Posterior vena cava (tissue), 2 donors: Measurements from ENCODE around the gene TSPAN1. TPM values are rescaled to one million over a fixed set of nuclear protein-coding genes. Genes with fewer than 3 reads are reported as not detected.

Experiments
- DNase-seq: peaks from one replicate; pipeline ENCODE4 v3.0.0-alpha.2; 2020; ENCODE audit warnings: low spot score
- intact Hi-C, 2 donors: fragments of 100-400 bp; cut with DNase I; formaldehyde crosslinking; loops; one replicate each; pipeline versions ENCODE4 v1.14.1 to v1.14.2; 2022 to 2023
- total RNA-seq, 2 donors: library from RNA; stranded (reverse); fragmentation: NEBNext Ultra II Directional; extraction: Animal tissue kit (Norgen Biotek cat#: 25700); gene quantifications; one replicate each; pipeline ENCODE4 v1.2.1, GENCODE V29; 2021
- donor health status: DM: yes; HTN: yes; CAD: no.
- donor health status: DM: yes; HTN: yes; CAD: no.

Gene TSPAN1
- total RNA-seq, 2 donors from 2014 or later: 1.3 to 1.6 TPM

GRCh38 chr1:46157916-46158311 is 17.0 kb upstream of the TSPAN1 start:
- intact Hi-C loops: no loop called here
- DNase-seq: no peak

GRCh38 chr1:46158312-46159281 is 16.3 kb upstream of the TSPAN1 start:
- intact Hi-C loops: no loop called here
- DNase-seq: no peak

GRCh38 chr1:46159516-46159915 is 15.4 kb upstream of the TSPAN1 start:
- intact Hi-C loops: no loop called here
- DNase-seq: no peak

- intact Hi-C loops: no loop called here
These were observed 14.7 kb upstream of the TSPAN1 start for GRCh38 chr1:46160212-46160611.

GRCh38 chr1:46166521-46167462 is 8.1 kb upstream of the TSPAN1 start:
- intact Hi-C loops: no loop called here
- peak; percentile 86 for DNase-seq

More at GRCh38 chr1:46160212-46160611, 14.7 kb upstream of the TSPAN1 start:
- no peak for DNase-seq

- no peak for DNase-seq
- intact Hi-C loops: no loop called here
These were observed 6.4 kb upstream of the TSPAN1 start for GRCh38 chr1:46168477-46168876.

- no peak for DNase-seq
- intact Hi-C loops: loop anchor here in 1 of 2 donors (5.0 kb wide), 1 partner anchor 38 kb away; the partner anchor contains the start of gene PIK3R3
These were observed 5.0 kb upstream of the TSPAN1 start for GRCh38 chr1:46169811-46170454.

- intact Hi-C loops: loop anchor here in 1 of 2 donors (5.0 kb wide), 1 partner anchor 39 kb away; the partner anchor contains the start of gene PIK3R3
- DNase-seq: no peak
These were observed 3.5 kb upstream of the TSPAN1 start for GRCh38 chr1:46171351-46171750.

GRCh38 chr1:46171871-46172270 is 3.0 kb upstream of the TSPAN1 start:
- DNase-seq: no peak
- intact Hi-C loops: loop anchor here in 1 of 2 donors (5.0 kb wide), 1 partner anchor 40 kb away; the partner anchor contains the start of gene PIK3R3

- intact Hi-C loops: loop anchor here in 1 of 2 donors (5.0 kb wide), 1 partner anchor 40 kb away; the partner anchor contains the start of gene PIK3R3
- no peak for DNase-seq
These were observed 2.6 kb upstream of the TSPAN1 start for GRCh38 chr1:46172321-46172720.

GRCh38 chr1:46173361-46173856 is 1.5 kb upstream of the TSPAN1 start:
- no peak for DNase-seq

GRCh38 chr1:46175243-46175642 is 356 bp downstream of the TSPAN1 start:
- DNase-seq: no peak
- intact Hi-C loops: no loop called here

More at GRCh38 chr1:46173361-46173856, 1.5 kb upstream of the TSPAN1 start:
- intact Hi-C loops: loop anchor here in 1 of 2 donors (5.0 kb wide), 1 partner anchor 41 kb away; the partner anchor contains the start of gene PIK3R3

- intact Hi-C loops: no loop called here
- no peak for DNase-seq
These were observed 1.5 kb downstream of the TSPAN1 start, which contains the start of gene P3R3URF for GRCh38 chr1:46176211-46176865. Gene P3R3URF, minus strand, starts transcription at chr1:46176488. Its CDS starts 17 bp downstream, at chr1:46176471.

- DNase-seq: no peak
- intact Hi-C loops: loop anchor here (2.0 kb wide), 2 partner anchors 143 to 145 kb away; no protein-coding TSS in a partner anchor
These were observed 4.5 kb downstream of the TSPAN1 start for GRCh38 chr1:46179138-46180081.

- DNase-seq: no peak
- intact Hi-C loops: loop anchor here in 1 of 2 donors (2.0 kb wide), 1 partner anchor 143 kb away; no protein-coding TSS in a partner anchor
These were observed 5.3 kb downstream of the TSPAN1 start for GRCh38 chr1:46180082-46180616.
